ENCODE measurements around the gene MX1. TPM values are rescaled to one million over a fixed set of nuclear protein-coding genes. Genes with fewer than 3 reads are reported as not detected.
A peak's percentile ranks its signal among the peaks of the same experiment; 100 is the strongest.

The MX1 gene
- total and polyA plus RNA-seq, 4 donors, result 15.1 to 21.3 (median 18.0) TPM

DNA sequence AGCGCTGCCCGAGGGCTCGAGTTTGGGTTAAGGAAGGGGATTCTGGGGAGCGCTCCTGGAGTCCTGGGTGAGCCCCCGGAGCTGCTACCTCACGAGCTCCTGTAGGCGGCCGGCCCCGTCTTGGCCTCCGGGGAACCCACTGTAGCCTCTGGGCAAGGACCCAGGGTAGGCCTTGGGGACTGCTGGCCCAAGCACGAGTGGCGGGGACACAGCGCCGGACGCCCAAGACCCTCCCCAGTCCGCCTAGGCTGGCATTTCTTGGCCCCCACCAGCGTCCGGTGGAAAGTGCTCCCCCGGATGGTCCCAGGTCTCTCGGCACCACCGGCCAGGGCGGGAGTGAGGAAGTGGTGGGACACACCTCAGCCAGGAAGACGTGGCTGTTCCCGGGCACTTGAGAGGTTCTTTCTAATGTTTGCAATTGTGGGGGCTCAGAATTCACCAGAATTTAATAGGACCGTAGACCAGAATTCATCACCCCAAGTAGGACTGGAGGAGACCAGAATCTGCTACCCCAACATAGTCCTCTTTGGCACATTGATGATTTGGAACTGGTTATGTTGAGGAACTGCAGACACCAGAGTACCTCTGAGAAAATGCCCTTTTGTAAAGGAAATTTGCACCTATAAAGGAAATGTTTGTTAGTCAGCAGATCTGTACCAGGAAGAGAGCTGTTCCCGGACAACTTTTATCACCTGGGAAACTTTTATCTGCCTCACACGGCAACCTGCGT is 82.5 kb downstream of the MX1 start:
- H3K4me1 ChIP-seq (ENCODE audit: control insufficient read depth in 4 of 4, insufficient read depth in 4 of 4, low read length in 3 of 4), result peaks cover 16 to 35% (median 21%) of the 10 kb centered on the region in 4 donors
- H3K4me3 ChIP-seq (ENCODE audit: low read depth in 1 of 3, low read length in 3 of 3), result peak overlapping the region; percentile 3 to 83 (median 50)

More for the DNA sequence above, 82.5 kb downstream of the MX1 start:
- no peak for DNase-seq (ENCODE audit: low spot score)
- H3K9me3 ChIP-seq (ENCODE audit: control insufficient read depth in 4 of 4, low read length in 3 of 4), result no peaks in the 10 kb centered on the region
- H3K9ac ChIP-seq (ENCODE audit: low read depth in 1 of 2, low read length in 2 of 2), result no peak overlapping the region
- TF ChIP-seq, protein P1, sequence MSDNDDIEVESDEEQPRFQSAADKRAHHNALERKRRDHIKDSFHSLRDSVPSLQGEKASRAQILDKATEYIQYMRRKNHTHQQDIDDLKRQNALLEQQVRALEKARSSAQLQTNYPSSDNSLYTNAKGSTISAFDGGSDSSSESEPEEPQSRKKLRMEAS (IDR thresholded peaks at IDR 0.05), result no peak
- no peaks in the 10 kb centered on the region for H3K27me3 ChIP-seq (ENCODE audit: control insufficient read depth in 4 of 4, insufficient read depth in 4 of 4, low read length in 3 of 4)
- H3K27ac ChIP-seq (ENCODE audit: low read depth in 1 of 2, low read length in 2 of 2), result peak overlapping the region; percentile 57 to 80
- no peaks in the 10 kb centered on the region for H3K36me3 ChIP-seq (ENCODE audit: control insufficient read depth in 4 of 4, insufficient read depth in 3 of 4, low read depth in 1 of 4, low read length in 3 of 4)
- 23% methylated on average over 28 of the region's 28 CpGs for WGBS

Other genes with a start within 250 kb of the MX1 start
- gene FAM3B, start 109.4 kb upstream of the MX1 start, total RNA-seq, result 10 to 100 TPM in 1 of 2 donors, 1 to 10 TPM in 1; 5.4 to 18.2 TPM
- 1 to 10 TPM in 1 of 2 donors, under 1 TPM in 1; 0.72 to 1.5 TPM for gene FAM3B, start 109.4 kb upstream of the MX1 start, polyA plus RNA-seq
- gene MX2, start 64.2 kb upstream of the MX1 start, total RNA-seq, result 1 to 10 TPM; 2.6 to 4.7 TPM
- 1 to 10 TPM in 1 of 2 donors, under 1 TPM in 1; 0.69 to 1.9 TPM for gene MX2, start 64.2 kb upstream of the MX1 start, polyA plus RNA-seq
- 10 to 100 TPM in 1 of 2 donors, under 1 TPM in 1; 0.14 to 32.0 TPM for gene TMPRSS2, start 81.9 kb downstream of the MX1 start, total RNA-seq
- gene TMPRSS2, start 81.9 kb downstream of the MX1 start, polyA plus RNA-seq, result 10 to 100 TPM in 1 of 2 donors, 1 to 10 TPM in 1; 4.6 to 18.2 TPM